Left kidney (tissue), 2 donors: ENCODE data around the gene KCTD8. TPM values are rescaled to one million over a fixed set of nuclear protein-coding genes. Genes with fewer than 3 reads are reported as not detected.
"Not testable (repeated sequence)": the region's sequence is repeated elsewhere in the genome, so short reads cannot be mapped to it uniquely, and the experiment has no call there.

Experiments
- DNase-seq: peaks from one replicate; pipeline ENCODE4 v3.0.0-alpha.2; 2013
- polyA plus RNA-seq: library from polyadenylated mRNA; unstranded; fragments of 120-200 nt; gene quantifications from one replicate; pipeline ENCODE4 v1.2.1, GENCODE V29; 2013; ENCODE audit not compliant: insufficient read length

The KCTD8 gene
- polyA plus RNA-seq, 1 donor = 4.0 TPM

DNA sequence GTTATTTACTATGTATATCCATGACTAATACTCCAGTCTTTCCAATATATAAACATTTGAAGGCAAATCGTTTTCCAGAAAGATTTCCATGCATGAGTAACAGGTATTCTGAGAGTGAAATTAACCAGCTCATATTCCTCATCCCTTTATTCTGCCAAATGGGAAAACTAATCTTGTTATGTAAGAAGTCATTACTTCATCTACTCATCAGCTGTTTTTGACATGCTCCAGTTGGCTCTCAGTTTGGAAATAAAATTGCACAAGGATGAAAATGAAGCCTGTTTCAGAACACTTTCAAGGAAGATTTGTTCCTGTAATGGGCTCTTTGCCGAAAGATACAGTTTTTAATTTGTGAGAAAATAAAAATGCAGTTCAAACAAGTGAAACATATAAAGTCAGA is 121.9 kb downstream of the KCTD8 start:
- DNase-seq = no peak

DNA sequence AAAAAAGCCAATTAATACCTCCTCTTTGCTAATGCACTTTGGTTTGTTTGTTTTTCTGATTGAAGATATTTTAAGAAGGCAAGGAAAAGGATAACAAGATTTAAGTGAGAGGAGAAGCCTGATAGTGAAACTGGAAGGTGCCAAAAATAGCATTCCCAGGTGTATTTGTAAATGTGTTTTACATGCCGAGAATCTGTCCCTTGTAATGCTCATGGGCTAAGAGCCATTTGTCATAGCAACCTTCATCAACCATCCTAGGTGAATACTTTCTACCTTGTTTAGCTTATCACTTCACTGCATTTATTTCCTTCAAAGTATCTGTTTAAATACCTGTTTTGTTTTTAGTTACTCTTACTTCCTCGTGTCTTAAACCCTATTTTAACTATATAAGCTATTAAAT is 127.8 kb downstream of the KCTD8 start:
- no peak for DNase-seq

DNA sequence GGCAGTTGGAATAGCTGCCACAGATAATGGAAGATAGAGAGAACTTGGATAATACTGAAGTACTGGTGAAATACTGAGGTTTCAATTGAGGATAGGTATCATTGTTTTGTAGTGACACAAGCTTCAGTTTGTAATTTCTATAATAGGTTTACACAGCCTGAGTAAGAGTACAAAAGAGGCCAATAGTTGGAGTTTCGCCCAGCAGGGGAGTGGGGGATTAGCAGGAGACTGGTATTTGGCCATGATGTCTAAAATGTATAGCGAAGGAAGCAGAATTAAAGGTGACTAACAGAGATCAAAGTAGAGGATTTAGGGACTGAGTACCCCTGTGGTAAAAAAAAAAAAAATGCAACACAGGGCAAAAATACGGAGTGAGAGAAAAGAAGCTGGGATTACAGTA is 129.5 kb downstream of the KCTD8 start:
- no peak for DNase-seq

DNA sequence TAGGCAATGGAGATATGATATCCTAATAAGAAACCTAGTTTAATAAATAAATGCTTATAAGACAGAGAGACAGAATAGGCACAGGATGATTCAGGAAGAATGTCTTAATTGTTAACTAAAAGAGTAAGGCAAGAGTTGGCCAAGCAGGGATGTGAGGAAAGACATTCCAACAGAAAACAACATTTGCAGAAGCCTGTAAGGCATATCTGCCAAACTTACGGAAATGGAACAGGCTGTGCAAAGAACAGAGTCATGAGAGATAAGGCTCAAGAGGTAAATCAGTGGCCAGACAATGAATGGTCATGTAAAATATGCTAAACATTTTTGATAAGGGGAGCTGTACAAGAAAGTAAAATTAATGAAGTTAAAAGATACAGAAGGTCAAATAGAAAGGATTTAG is 134.9 kb downstream of the KCTD8 start:
- no peak for DNase-seq

DNA sequence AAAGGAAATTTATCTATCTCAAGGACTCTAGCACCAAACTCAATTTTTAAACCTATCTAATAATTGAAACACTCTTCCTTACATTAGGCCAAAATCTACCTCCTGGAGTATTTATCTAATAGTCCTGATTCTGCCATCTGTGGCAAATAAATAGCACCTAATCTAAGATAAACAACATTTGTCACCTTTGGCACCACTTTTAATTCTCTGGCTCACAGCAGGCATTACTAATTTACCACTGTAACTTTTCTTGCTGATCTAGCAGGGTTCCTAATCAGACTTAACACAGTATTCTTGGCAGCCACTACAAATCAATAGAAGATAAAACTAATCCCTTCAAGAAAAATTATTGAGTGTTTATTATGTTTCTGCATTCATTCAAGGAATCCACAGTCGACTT is 161.1 kb downstream of the KCTD8 start:
- no peak for DNase-seq

DNA sequence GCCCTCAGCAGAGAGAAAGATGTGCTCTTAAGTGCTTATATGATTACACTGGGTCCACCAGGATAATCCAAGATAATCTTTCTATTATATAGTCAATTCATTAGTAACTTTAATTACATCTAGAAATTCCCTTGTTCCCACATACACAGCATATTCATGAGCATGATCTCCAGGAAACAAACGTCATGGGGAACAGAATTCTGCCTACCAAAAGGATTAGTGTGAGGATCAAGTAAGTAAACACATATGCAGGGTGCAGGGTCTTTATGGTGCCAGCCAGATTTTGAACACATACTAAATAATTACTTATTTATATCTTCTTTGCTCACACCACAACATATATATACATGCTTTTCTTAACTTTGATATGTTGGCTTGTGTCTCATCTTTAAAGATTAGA is 169.1 kb downstream of the KCTD8 start:
- no peak for DNase-seq

DNA sequence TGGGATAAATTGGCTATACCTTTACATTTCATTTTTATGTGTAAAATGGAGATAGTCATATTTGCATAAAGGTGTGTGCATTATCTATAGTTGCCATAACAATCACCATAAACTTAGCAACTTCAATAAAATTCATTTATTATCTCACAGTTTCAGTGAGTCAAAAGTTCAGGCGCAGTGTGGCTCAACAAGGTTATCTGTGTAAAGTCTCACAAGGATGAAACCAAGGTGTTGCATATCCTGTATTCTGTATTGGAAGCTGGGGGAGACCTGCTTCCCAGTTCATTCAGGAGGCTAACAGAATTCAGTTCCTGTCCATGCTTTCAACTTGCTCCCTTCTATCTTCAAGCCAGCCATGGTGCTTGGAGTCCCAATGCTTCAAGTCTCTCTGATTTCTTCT is 169.5 kb downstream of the KCTD8 start:
- no peak for DNase-seq

DNA sequence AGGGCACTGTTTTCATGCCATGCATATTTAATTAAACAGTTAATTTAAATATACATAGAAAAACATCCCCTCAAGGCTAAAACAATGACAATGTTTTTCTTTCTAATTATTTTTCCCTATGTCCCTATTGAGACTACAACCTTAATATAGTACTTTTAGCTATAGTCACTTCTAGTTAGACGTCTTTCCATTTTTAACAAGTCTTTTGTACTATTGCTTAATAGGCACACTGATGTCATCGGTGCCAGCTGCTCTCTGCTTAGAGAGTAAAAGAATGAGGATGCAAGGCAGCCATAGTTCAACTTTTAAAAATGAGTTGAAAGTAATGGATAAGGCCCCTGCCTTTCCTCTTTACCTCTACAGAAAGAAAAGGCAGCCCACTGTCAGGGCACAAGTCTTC is 191.1 kb downstream of the KCTD8 start:
- no peak for DNase-seq

DNA sequence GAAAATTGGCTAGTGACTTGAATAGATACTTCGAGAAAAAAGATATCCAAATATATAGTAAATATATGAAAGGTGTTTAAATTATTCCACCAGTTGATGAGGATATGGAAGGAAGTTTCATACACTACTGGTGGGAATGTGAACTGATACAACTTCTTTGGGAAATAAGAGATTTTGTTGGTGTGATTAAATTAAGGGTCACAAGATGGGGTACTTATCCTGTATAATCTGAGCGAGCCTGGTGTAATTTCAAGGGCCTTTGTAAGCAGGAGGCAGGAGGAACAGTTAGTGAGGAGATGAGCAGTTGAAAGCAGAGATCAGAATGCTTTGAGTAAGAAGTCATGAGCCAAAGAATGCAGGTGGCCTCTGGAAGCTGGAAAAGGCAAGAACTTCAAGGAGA is 192.2 kb downstream of the KCTD8 start:
- DNase-seq = no peak

DNA sequence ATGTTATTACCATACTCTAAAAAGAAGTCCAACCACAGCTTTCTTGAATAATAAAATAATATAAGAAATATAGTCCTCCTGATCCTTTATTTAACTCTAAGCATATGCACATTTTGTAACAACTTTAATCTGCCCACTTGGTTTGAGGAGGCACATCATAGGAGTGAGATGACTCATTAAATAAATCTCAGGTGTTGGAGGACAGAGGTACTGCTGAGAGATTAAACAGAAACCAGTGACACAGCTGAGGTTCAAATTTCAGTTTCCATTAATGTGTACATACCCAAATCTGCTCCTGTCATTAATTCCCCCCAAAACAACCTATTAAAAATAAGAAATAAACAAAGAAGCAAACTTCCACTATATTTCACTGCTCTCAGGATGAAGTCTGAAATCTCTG is 211.0 kb downstream of the KCTD8 start:
- no peak for DNase-seq

DNA sequence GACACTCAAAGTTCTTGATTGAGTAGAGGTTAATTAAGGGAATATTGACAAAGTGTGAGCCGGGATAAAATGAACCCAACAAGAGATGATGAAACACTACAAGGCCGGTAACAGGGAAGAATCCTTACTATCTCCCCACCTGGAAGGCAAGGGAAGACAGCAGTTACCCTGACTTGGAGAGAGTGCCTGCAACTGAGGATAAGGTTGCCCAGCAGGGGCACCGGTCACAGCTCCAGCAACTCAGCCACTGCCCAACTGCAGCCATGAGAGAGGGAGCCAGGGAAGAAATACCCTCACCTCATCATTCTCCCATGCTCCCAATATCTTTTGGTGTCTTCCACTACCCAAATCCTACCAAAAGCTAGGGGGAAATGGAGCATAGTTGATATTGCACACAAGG is 212.7 kb downstream of the KCTD8 start:
- DNase-seq = no peak

DNA sequence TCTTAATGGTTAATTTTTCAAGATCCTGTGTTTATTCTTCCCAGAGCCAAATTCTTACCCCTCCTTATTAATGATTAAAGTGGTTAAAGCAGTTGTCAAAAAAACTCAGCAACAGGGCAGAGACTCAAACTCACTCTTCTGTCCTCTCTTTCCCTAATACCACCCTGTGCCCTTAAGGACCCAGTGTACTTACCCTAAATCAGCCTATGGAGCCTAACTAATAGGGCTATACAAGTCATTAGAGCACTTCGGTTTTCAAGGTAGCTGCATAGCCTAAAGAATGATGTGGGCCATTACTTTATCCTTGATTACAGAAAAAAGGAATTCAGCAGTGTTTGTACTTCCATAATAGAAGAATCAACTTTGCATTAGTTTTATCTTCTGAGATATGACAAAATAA is 216.3 kb downstream of the KCTD8 start:
- no peak for DNase-seq

DNA sequence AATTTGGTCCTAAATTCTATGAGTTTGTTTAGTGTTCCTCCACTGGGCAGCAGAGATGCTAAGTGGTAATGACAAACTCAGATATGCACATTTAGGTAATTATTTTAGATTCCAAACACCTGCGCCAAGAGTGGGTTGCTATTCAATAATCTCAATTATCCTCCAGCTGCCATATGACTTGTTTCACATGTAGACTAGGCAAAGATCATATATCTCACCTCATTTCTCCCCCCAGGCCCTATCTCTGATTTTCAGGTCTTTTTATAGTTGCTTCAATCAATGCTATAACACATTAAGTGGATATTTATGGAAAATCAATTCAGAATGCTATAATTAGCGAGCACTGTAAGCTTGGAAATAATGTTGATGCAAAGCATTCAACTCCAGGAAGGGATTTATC is 217.6 kb downstream of the KCTD8 start:
- no peak for DNase-seq

DNA sequence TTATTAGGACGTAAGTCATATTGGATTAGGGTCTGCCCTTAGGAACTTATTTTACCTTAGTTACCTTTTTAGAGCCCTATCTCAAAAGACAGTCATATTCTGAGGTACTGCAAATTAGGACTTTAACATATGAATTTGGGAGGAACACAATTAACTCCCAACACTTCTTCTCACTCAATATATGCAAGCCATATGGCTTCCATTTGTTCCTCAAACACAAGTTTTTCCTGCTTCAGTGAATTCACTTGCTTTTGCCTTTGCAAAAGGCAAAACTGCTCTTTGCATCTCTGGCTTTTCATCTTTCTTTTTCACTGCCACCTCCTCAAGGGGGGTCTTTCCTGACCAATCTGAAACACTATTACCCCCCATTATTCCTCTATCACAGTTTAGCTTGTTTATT is 220.3 kb downstream of the KCTD8 start:
- DNase-seq = no peak

DNA sequence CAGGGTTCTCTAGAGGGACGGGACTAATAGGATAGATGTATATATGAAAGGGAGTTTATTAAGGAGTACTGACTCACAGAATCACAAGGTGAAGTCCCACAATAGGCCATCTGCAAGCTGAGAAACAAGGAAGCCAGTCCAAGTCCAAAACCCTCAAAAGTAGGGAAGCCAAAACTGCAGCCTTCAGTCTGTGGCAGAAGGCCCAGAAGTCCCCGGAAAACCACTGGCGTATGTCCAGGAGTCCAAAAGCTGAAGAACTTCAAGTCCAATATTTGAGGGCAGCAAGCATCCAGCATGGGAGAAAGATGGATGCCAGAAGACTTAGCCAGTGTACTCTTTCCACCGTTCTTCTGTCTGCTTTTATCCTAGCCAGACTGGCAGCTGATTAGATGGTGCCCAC is 227.2 kb downstream of the KCTD8 start:
- DNase-seq = no peak

DNA sequence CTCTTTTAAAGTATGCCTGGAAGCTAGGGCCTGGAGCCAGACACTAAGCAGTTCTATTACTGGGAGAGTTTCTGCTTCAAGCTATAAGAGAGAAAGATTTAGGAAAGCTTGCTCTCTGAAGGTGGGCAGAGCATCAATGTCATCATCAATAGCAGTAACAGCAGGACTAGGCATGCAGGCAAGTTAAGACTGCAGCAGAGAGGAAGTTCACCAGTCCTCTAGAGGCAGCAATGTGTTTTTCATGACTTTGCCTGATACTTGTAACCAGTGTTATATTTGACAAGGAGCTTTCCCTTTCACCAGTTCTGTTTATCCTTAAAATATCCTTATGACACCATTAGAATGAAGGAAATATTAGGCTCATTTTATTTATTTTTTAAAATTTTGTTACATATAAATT is 237.9 kb downstream of the KCTD8 start:
- DNase-seq = no peak

DNA sequence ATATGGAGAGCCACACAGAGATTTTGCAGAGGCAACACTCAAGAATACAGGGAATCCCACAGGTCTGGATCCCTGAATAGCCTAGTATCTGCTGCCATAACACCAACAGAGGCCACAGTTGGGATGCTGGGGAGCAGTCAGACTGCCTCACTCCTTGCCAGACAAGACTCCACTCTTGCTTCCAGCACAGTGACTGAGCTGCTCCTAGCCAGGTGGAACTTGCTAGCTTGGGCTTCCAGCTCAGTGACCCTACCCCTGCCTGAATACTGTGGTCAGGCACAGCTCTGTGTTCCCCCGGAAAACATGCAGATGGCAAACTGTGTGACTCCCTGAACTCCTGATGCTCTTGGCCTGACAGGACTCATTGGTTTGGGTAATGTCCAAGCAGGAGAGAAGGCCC is 251.8 kb downstream of the KCTD8 start:
- no peak for DNase-seq

DNA sequence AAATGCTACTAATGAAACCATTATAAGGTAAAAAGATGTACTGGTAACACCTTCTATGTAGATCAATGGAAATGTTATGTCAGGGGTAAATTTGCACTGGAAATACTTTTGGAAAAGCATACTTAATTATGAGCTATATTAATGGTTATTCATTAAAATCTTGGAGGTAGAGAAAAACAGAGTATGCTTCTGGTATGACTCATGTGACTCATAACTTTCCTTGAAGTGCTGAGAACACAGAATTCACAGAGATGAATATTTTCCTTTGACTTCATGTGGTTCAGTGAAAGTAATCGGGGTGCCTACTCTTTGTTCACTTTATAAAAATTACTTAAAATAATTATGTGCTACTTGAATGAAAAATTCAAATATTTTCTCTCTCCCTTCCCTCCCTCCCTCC is 254.2 kb downstream of the KCTD8 start:
- no peak for DNase-seq

DNA sequence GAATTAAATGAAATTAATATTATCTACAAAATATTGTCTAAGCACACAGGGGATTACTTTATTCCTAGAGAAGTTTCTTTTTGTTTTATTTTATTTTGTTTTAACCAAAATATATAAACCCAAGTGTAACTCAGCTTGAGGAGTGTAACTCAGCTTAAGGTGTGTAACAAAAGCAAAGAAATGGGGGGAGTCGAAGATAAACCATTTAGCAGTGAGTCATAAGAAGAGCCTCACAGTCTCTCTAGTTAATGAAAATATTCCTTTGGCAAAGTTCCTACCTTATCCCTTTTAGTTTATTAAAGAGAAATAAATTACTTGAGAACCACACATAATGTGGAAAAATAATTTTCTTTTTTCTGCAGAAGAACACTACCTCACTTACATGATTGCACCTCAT is 261.8 kb downstream of the KCTD8 start:
- DNase-seq = no peak

DNA sequence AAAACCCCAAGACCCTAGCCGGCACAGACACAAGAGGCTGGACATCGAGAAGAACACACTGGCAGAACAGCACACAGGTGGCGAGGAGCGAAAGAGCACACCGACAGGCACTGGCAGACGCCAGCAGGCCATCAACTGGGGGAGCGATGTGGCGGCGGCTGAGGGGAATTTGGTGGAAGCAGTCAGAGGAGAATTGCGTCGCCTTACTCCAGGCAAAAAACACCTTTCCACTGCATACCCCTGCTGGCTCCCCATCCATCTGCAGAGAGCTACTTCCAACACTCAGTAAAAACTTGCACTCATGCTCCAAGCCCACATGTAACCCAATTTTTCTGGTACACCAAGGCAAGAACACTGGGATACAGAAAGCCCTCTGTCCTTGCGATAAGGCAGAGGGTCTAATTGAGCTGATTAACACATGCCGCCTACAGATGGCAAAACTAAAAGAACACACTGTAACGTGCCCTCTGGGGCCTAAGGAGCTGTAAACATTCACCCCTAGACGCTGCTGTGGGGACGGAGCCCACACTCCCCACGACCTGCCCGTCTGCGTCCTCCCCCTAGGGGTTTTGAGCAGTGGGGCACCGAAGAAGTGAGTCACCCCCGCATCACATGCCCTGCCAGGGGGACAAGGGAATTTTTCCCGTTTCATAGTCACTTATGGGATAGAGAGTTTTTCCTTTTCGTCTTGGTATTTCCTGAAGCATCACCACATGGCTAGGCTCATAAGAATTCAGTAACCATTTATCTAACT is 262.3 kb downstream of the KCTD8 start:
- no peak for DNase-seq

DNA sequence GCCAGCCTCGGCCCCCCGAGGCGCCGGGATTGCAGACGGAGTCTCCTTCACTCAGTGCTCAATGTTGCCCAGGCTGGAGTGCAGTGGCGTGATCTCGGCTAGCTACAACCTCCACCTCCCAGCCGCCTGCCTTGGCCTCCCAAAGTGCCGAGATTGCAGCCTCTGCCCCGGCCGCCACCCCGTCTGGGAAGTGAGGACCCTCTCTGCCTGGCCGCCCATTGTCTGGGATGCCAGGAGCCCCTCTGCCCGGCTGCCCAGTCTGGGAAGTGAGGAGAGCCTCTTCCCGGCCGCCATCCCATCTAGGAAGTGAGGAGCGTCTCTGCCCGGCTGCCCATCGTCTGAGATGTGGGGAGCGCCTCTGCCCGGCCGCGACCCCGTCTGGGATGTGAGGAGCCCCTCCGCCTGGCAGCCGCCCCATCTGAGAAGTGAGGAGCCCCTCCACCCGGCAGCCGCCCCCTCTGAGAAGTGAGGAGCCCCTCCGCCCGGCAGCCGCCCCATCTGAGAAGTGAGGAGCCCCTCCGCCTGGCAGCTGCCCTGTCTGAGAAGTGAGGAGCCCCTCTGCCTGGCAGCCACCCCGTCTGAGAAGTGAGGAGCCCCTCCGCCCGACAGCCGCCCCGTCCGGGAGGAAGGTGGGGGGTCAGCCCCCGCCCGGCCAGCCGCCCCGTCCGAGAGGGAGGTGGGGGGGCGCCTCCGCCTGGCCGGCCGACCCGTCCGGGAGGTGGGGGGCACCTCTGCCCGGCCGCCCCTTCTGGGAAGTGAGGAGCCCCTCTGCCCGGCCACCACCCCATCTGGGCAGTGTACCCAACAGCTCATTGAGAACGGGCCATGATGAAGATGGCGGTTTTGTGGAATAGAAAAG is 266.9 kb downstream of the KCTD8 start:
- not testable (repeated sequence) for DNase-seq

DNA sequence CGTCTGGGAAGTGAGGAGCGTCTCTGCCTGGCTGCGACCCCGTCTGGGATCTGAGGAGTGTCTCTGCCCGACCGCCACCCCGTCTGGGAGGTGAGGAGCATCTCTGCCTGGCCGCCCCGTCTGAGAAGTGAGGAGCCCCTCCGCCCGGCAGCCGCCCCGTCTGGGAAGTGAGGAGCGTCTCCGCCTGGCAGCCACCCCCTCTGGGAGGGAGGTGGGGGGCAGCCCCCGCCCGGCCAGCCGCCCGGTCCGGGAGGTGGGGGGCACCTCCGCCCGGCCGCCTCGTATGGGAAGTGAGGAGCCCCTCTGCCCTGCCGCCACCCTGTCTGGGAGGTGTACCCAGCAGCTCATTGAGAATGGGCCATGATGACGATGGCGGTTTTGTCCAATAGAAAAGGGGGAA is 280.8 kb downstream of the KCTD8 start:
- not testable (repeated sequence) for DNase-seq

DNA sequence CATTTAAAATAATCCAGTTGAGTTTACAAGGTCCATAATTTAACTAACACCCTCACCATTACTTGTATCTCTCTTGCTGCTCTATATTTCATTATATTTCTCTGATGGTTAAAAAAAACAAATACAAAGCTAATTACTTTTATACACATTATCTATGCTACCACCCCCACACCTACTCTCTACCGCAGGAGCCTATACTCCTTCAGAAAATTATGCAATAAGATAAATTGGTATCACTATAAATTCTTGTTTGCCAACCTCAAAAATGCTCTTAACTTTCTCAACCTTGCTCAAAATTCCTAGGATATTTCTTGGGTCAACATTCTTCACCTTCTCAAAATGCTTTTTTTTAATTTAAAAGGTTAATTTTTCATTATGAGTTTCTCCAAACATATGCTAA is 282.7 kb downstream of the KCTD8 start:
- DNase-seq = no peak
